LNCAP (cell line): ENCODE data around the gene GPATCH3.

Experiments used
- TF ChIP-seq, protein P1 (sequence below): fragments of 450-650 bp; IDR thresholded peaks from 2 replicates; pipeline ENCODE4 v1.5.1; 2017; ENCODE audit warnings: mild to moderate bottlenecking

Gene GPATCH3, protein sequence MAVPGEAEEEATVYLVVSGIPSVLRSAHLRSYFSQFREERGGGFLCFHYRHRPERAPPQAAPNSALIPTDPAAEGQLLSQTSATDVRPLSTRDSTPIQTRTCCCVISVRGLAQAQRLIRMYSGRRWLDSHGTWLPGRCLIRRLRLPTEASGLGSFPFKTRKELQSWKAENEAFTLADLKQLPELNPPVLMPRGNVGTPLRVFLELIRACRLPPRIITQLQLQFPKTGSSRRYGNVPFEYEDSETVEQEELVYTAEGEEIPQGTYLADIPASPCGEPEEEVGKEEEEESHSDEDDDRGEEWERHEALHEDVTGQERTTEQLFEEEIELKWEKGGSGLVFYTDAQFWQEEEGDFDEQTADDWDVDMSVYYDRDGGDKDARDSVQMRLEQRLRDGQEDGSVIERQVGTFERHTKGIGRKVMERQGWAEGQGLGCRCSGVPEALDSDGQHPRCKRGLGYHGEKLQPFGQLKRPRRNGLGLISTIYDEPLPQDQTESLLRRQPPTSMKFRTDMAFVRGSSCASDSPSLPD

DNA sequence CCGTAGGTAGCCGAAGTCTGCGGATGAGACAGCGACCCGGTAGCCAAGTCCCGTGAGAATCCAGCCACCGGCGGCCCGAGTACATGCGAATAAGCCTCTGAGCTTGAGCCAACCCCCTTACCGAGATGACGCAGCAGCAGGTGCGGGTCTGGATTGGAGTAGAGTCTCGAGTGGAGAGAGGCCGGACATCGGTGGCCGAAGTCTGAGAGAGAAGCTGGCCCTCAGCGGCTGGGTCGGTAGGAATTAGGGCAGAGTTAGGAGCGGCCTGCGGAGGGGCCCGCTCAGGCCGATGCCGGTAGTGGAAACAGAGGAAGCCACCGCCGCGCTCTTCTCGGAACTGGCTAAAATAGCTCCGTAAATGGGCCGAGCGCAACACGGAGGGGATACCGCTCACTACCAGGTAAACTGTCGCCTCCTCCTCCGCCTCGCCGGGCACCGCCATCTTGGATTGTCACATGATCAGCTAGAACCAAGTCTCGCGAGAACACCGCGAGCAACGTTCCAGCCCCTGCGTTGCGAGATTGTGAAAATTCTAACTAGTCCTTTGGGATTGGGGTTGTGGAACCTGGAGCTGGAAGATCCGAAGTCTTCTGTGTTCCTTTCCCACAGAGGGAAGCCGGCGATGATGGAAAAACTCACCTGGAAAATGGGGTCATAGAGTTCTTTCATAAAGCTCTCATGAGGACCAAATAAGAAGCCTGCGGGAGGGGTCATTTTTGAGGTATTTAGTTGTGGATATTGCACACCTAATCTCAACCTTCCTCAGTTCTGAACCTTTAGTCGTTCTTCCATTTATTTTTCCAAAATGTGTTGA is at the start of gene GPATCH3:
TSS of gene GPATCH3 (minus strand) at position 467 of the 814 bp plus-strand sequence. CDS start at position 442, 25 bp downstream.
- TF ChIP-seq, protein P1, sequence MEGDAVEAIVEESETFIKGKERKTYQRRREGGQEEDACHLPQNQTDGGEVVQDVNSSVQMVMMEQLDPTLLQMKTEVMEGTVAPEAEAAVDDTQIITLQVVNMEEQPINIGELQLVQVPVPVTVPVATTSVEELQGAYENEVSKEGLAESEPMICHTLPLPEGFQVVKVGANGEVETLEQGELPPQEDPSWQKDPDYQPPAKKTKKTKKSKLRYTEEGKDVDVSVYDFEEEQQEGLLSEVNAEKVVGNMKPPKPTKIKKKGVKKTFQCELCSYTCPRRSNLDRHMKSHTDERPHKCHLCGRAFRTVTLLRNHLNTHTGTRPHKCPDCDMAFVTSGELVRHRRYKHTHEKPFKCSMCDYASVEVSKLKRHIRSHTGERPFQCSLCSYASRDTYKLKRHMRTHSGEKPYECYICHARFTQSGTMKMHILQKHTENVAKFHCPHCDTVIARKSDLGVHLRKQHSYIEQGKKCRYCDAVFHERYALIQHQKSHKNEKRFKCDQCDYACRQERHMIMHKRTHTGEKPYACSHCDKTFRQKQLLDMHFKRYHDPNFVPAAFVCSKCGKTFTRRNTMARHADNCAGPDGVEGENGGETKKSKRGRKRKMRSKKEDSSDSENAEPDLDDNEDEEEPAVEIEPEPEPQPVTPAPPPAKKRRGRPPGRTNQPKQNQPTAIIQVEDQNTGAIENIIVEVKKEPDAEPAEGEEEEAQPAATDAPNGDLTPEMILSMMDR: no peak

DNA sequence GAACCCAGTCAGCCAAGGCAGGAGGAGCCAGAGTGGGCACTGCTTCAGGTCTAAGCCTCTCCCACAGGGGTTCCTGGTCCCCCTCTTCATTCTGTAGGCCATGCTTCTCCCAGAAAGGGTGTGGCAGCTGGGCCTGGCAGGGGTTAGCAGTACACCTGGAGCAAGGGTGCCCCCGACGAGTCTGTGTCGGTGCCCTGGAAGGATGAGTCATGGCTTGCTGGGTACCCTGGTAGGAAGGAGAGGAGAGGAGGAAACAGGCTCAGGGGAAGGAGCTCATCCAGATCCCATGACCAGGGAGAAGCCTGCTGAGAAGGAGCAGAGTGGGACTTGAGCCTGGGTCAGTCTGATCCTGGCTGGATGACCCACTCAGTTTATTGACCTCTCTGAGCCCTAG is 49.7 kb upstream of the GPATCH3 start:
- TF ChIP-seq, protein P1: no peak

DNA sequence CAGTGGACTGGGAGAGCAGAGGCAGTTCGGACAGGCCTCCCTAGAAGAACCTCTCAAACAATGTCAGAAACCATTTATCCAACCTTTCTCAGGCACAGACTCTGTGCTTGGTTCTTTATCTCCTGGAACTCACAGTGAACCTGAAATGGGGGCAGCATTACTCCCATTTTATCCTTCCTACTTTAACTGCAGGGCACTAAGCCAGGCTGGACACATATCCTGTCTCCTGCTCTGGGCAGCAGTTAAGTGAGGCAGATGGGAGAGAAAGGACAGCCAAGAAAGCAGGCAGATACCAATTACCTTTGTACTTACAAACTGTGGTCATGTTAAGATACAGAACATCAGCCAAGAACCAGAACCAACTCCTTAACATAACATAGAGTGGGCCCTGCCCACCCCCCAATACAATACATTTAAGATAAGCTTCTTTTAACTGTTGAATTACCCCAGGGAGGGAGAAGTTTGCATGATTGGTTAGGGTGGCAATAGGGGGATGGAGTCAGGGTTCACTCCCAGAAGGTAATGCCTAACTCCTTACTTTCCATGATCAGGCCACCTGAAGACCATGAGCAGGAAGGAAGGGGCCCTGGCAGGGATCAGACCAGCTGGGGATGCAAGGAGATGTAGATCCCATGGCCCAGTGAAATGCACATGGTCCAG is 49.1 kb upstream of the GPATCH3 start:
- TF ChIP-seq, protein P1: no peak

DNA sequence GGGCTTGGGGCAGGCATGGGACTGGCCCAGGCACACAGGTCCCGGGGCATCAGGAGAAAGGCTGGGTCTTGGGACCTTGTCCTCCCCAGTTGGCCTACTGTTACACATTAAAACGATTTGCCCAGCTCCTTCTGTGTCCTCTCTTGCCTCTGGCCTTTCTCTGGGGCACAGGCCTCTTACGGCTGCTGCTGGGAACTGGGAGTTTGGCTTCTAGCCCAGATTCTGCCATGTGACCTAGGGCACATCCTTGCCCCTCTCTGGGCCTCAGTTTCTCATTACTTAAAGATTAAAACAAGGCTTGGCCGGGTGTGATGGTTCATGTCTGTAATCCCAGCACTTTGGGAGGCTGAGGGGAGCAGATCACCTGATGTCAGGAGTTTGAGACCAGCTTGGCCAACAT is 46.0 kb upstream of the GPATCH3 start:
- TF ChIP-seq, protein P1: no peak

DNA sequence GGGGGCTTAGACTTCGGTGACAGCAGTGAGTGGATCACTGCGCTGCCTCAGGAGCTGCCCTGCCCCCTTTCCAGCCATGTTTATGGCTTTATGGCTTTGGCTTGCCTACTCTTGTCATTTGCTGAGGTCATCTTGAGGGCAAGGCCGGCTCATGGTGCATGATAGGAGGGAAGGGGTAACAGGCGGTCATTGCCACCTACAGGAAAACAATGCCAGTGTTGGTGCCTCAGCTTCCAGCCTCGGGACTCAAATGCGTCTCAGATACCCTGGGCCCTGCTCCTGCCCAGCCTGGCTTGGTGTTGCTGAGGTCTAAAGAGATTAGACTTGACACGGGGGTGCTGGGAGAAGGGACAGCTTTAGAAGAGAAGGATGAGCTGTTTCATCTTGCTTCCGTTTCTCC is 45.5 kb upstream of the GPATCH3 start:
- TF ChIP-seq, protein P1: no peak

DNA sequence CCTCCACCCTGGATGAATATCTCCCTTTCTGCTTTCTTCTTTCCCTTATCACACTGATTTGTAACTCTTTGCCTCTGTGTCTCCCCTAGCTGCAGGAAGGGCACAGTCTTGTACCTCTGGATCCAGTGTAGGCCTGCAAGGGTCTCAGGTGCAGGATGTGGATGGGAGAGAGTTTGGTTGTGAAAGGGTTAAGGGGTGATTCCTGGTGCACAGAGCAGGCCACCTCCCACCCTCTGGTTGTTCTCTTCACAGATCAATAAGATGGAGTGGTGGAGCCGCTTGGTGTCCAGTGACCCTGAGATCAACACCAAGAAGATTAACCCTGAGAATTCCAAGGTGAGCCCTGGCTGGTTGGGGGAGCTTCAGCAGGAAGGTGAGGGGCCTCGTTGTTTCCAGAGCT is 44.9 kb upstream of the GPATCH3 start:
- TF ChIP-seq, protein P1: no peak

DNA sequence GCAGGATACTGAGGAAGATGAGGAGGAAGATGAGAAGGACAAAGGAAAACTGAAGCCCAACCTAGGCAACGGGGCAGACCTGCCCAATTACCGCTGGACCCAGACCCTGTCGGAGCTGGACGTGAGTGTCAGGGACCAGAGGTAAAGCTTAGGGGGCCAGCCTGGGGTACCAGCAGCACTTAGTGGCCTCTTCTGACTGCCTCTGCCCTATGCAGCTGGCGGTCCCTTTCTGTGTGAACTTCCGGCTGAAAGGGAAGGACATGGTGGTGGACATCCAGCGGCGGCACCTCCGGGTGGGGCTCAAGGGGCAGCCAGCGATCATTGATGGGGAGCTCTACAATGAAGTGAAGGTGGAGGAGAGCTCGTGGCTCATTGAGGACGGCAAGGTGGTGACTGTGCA is 42.4 kb upstream of the GPATCH3 start:
- TF ChIP-seq, protein P1: no peak
